ENCODE measurements around the gene CLEC16A.

CLEC16A gene

GRCh38 chr16:11202260-11203091 lies 258.1 kb downstream of the CLEC16A start:
- no peaks in the 10 kb centered on the region for H3F3A ChIP-seq (ENCODE audit: control insufficient read depth, insufficient read depth)
- no peak overlapping the region for H3K4me3 ChIP-seq (ENCODE audit: low read length)
- no peaks in the 10 kb centered on the region for H4K20me1 ChIP-seq (ENCODE audit: control insufficient read depth, insufficient read depth, low read depth, low read length)
- H3K27me3 ChIP-seq (ENCODE audit: control insufficient read depth, low read length): peaks cover 65% of the 10 kb centered on the region
- no peak overlapping the region for H3K27ac ChIP-seq (ENCODE audit: low read depth, low read length)
- no peak overlapping the region for H3K4me2 ChIP-seq (ENCODE audit: low read length)
- H3K4me1 ChIP-seq (ENCODE audit: control insufficient read depth, low read length): peaks cover 15% of the 10 kb centered on the region
- no peaks in the 10 kb centered on the region for H3K9me2 ChIP-seq (replicated peaks; ENCODE audit: control insufficient read depth, low read length)
- peaks cover 3% of the 10 kb centered on the region for H3K9me3 ChIP-seq (ENCODE audit: control insufficient read depth, insufficient read depth, low read length)
- no peaks in the 10 kb centered on the region for H3K79me2 ChIP-seq (ENCODE audit: control insufficient read depth, low read length)
- no peak for TF ChIP-seq CTCF (IDR thresholded peaks at IDR 0.05; ENCODE audit: low read depth, low read length, poor library complexity, severe bottlenecking)
- TF ChIP-seq EZH2phosphoT487 (IDR thresholded peaks at IDR 0.05; ENCODE audit: borderline replicate concordance, low read length): no peak
- no peaks in the 10 kb centered on the region for H3K36me3 ChIP-seq (ENCODE audit: control insufficient read depth, low read length)

- peaks cover 9% of the 10 kb centered on the region for H3K9me3 ChIP-seq (ENCODE audit: control insufficient read depth, insufficient read depth, low read length)
- H3K36me3 ChIP-seq (ENCODE audit: control insufficient read depth, low read length): no peaks in the 10 kb centered on the region
- H4K20me1 ChIP-seq (ENCODE audit: control insufficient read depth, insufficient read depth, low read depth, low read length): no peaks in the 10 kb centered on the region
- no peak overlapping the region for H3K27ac ChIP-seq (ENCODE audit: low read depth, low read length)
- H3K4me3 ChIP-seq (ENCODE audit: low read length): no peak overlapping the region
- H3K4me2 ChIP-seq (ENCODE audit: low read length): no peak overlapping the region
- no peaks in the 10 kb centered on the region for H3F3A ChIP-seq (ENCODE audit: control insufficient read depth, insufficient read depth)
- peaks cover 15% of the 10 kb centered on the region for H3K4me1 ChIP-seq (ENCODE audit: control insufficient read depth, low read length)
- H3K9me2 ChIP-seq (replicated peaks; ENCODE audit: control insufficient read depth, low read length): no peaks in the 10 kb centered on the region
- TF ChIP-seq CTCF (IDR thresholded peaks at IDR 0.05; ENCODE audit: low read depth, low read length, poor library complexity, severe bottlenecking) (no peak), EZH2phosphoT487 (IDR thresholded peaks at IDR 0.05; ENCODE audit: borderline replicate concordance, low read length) (no peak)
- no peaks in the 10 kb centered on the region for H3K79me2 ChIP-seq (ENCODE audit: control insufficient read depth, low read length)
- H3K27me3 ChIP-seq (ENCODE audit: control insufficient read depth, low read length): peaks cover 67% of the 10 kb centered on the region
Observed at GRCh38 chr16:11203111-11203623, 258.8 kb downstream of the CLEC16A start.

GRCh38 chr16:11204513-11205047 lies 260.2 kb downstream of the CLEC16A start:
- no peak overlapping the region for H3K4me2 ChIP-seq (ENCODE audit: low read length)

More at GRCh38 chr16:11204513-11205047, 260.2 kb downstream of the CLEC16A start:
- H3K9me2 ChIP-seq (replicated peaks; ENCODE audit: control insufficient read depth, low read length): no peaks in the 10 kb centered on the region
- H3K27me3 ChIP-seq (ENCODE audit: control insufficient read depth, low read length): peaks cover 70% of the 10 kb centered on the region
- peaks cover 13% of the 10 kb centered on the region for H3K9me3 ChIP-seq (ENCODE audit: control insufficient read depth, insufficient read depth, low read length)
- peaks cover 22% of the 10 kb centered on the region for H3K4me1 ChIP-seq (ENCODE audit: control insufficient read depth, low read length)
- H3K79me2 ChIP-seq (ENCODE audit: control insufficient read depth, low read length): no peaks in the 10 kb centered on the region
- H3K4me3 ChIP-seq (ENCODE audit: low read length): no peak overlapping the region
- no peaks in the 10 kb centered on the region for H3K36me3 ChIP-seq (ENCODE audit: control insufficient read depth, low read length)
- no peak overlapping the region for H3K27ac ChIP-seq (ENCODE audit: low read depth, low read length)
- TF ChIP-seq CTCF (IDR thresholded peaks at IDR 0.05; ENCODE audit: low read depth, low read length, poor library complexity, severe bottlenecking): no peak
- no peak for TF ChIP-seq EZH2phosphoT487 (IDR thresholded peaks at IDR 0.05; ENCODE audit: borderline replicate concordance, low read length)
- H3F3A ChIP-seq (ENCODE audit: control insufficient read depth, insufficient read depth): no peaks in the 10 kb centered on the region
- no peaks in the 10 kb centered on the region for H4K20me1 ChIP-seq (ENCODE audit: control insufficient read depth, insufficient read depth, low read depth, low read length)
